Body of pancreas (tissue), 4 donors: ENCODE results near the gene KCTD2. TPM values are rescaled to one million over a fixed set of nuclear protein-coding genes. Genes with fewer than 3 reads are reported as not detected.
"Not testable (repeated sequence)": the region's sequence is repeated elsewhere in the genome, so short reads cannot be mapped to it uniquely, and the experiment has no call there.

Experiments
- ATAC-seq: fragments of 150-250 bp; one replicate; pipeline ENCODE4 v1.9.1; 2016
- DNase-seq, 4 donors: peaks; one replicate each; pipeline ENCODE4 v3.0.0-alpha.2; 2019
- H3K27ac ChIP-seq, 4 donors: fragments of 200-600 bp; sonication (generic); 1 replicate in 3 of 4; 2 replicates in 1 of 4; pipeline versions ENCODE4 v1.5.1 to v1.6.1; 2016 to 2019; ENCODE audit warnings: mild to moderate bottlenecking in 1 of 4, mixed read lengths in 1 of 4, moderate library complexity in 1 of 4
- H3K27me3 ChIP-seq, 2 donors: fragments of 200-600 bp; sonication (generic); one replicate each; pipeline ENCODE4 v1.6.0; 2016; ENCODE audit warnings: mild to moderate bottlenecking in 1 of 2
- H3K36me3 ChIP-seq, 2 donors: fragments of 200-600 bp; sonication (generic); replicated peaks in 1 of 2; 2 replicates each; pipeline ENCODE4 v1.5.1; 2016; ENCODE audit warnings: low read depth in 2 of 2; ENCODE audit not compliant: insufficient read depth in 1 of 2
- H3K4me1 ChIP-seq: fragments of 200-600 bp; sonication (generic); one replicate; pipeline ENCODE4 v1.6.0; 2016
- H3K4me3 ChIP-seq, 2 donors: fragments of 200-600 bp; sonication (generic); 1 replicate in 1 of 2; 2 replicates in 1 of 2; pipeline ENCODE4 v1.5.1; 2016 to 2019
- H3K9me3 ChIP-seq, 3 donors: fragments of 200-600 bp; sonication (generic); 1 replicate in 2 of 3; 2 replicates in 1 of 3; pipeline ENCODE4 v1.5.1; 2016
- POLR2A ChIP-seq, 3 donors: fragments of 450-650 bp; IDR thresholded peaks; one replicate each; pipeline ENCODE4 v1.6.1; 2016; ENCODE audit warnings: antibody characterized with exemption in 3 of 3, mild to moderate bottlenecking in 2 of 3
- WGBS, 2 donors: methylation state at CpG; one replicate each; pipeline ENCODE4 v1.1.5; 2017; 5-methylcytosine and 5-hydroxymethylcytosine counted together
- intact Hi-C: fragments of 100-400 bp; cut with DNase I; formaldehyde crosslinking; loops from one replicate; pipeline ENCODE4 v1.15.1; 2023
- total RNA-seq, 2 donors: library from RNA; depleted of rRNA; stranded (reverse); fragments of >200 nt; gene quantifications; one replicate each; pipeline ENCODE4 v1.1.0, GENCODE V29; 2016
- TF ChIP-seq, protein P1 (sequence below), 7 experiments: fragments of 450-650 bp in 4 of 7; fragments of 200-600 bp in 3 of 7; sonication (generic) in 3 of 7; IDR thresholded peaks; one replicate each; pipeline ENCODE4 v1.5.1; 2016 to 2019; ENCODE audit warnings: antibody characterized with exemption in 7 of 7

Gene KCTD2
- total RNA-seq, 2 donors from 2014 or later = 11.2 to 12.7 TPM

DNA sequence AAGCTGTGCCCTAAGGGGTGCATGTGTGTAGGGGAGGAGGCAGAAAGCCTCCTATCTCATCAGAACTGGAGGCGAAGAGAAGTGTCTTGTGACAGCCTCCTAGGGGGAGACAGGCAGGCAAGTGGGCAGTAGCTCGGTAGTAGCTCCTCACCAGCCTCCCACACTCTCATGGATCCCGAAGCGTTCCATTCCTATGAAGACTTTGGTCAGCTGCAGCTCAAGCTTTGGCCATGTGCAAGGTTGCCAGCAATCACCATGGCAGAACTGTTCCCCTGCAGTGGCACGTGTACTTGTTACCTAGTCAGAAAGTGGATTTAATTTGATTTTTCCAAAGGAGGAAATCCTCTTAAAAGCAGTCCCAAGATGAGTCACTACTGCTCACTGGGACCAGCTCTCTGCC is 27.9 kb upstream of the KCTD2 start:
- no peak overlapping the region for H3K4me3 ChIP-seq
- peaks cover 12 to 20% of the 10 kb centered on the region in 2 donors for H3K36me3 ChIP-seq
- 82 to 90% methylated on average over 5 of the region's 5 CpGs for WGBS, 2 donors
- no peak overlapping the region for H3K27ac ChIP-seq
- no peak for ATAC-seq
- no peaks in the 10 kb centered on the region for H3K9me3 ChIP-seq
- DNase-seq = no peak
- H3K4me1 ChIP-seq = no peaks in the 10 kb centered on the region
- H3K27me3 ChIP-seq = no peaks in the 10 kb centered on the region
- no peak for TF ChIP-seq POLR2A (IDR thresholded peaks at IDR 0.05)
- TF ChIP-seq, protein P1, sequence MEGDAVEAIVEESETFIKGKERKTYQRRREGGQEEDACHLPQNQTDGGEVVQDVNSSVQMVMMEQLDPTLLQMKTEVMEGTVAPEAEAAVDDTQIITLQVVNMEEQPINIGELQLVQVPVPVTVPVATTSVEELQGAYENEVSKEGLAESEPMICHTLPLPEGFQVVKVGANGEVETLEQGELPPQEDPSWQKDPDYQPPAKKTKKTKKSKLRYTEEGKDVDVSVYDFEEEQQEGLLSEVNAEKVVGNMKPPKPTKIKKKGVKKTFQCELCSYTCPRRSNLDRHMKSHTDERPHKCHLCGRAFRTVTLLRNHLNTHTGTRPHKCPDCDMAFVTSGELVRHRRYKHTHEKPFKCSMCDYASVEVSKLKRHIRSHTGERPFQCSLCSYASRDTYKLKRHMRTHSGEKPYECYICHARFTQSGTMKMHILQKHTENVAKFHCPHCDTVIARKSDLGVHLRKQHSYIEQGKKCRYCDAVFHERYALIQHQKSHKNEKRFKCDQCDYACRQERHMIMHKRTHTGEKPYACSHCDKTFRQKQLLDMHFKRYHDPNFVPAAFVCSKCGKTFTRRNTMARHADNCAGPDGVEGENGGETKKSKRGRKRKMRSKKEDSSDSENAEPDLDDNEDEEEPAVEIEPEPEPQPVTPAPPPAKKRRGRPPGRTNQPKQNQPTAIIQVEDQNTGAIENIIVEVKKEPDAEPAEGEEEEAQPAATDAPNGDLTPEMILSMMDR (IDR thresholded peaks at IDR 0.05) = no peak
- intact Hi-C loops = no loop called here

DNA sequence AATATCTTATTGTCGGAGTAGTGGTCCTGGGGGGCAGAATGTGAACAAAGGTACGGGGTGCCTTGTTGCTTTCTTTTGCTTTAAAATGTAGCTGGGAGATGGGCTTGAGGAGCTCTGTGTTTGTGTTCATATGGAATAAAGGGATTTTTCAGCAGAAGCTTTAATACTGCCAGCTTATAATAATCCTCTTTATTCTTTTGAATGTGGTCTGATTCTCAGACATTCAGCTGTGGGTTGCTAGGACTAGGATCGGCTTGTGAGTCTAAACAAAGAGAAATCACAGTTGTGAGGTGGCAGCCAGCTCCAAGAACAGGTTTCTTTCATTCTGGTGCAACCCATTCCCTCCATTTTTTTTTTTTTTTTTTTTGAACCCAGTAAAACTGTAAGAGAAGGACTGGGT is 27.3 kb upstream of the KCTD2 start:
- Histone ChIP-seq H3K4me1 (no peaks in the 10 kb centered on the region), H3K9me3 (no peaks in the 10 kb centered on the region), H3K27ac (no peak overlapping the region), H3K4me3 (no peak overlapping the region), H3K27me3 (no peaks in the 10 kb centered on the region), H3K36me3 (peaks cover 12 to 20% of the 10 kb centered on the region in 2 donors)
- intact Hi-C loops = no loop called here
- DNase-seq (no peak), ATAC-seq (no peak)
- no peak for TF ChIP-seq POLR2A (IDR thresholded peaks at IDR 0.05)
- TF ChIP-seq, protein P1 (IDR thresholded peaks at IDR 0.05) = no peak
- WGBS, 2 donors = 88 to 93% methylated on average over 3 of the region's 3 CpGs

DNA sequence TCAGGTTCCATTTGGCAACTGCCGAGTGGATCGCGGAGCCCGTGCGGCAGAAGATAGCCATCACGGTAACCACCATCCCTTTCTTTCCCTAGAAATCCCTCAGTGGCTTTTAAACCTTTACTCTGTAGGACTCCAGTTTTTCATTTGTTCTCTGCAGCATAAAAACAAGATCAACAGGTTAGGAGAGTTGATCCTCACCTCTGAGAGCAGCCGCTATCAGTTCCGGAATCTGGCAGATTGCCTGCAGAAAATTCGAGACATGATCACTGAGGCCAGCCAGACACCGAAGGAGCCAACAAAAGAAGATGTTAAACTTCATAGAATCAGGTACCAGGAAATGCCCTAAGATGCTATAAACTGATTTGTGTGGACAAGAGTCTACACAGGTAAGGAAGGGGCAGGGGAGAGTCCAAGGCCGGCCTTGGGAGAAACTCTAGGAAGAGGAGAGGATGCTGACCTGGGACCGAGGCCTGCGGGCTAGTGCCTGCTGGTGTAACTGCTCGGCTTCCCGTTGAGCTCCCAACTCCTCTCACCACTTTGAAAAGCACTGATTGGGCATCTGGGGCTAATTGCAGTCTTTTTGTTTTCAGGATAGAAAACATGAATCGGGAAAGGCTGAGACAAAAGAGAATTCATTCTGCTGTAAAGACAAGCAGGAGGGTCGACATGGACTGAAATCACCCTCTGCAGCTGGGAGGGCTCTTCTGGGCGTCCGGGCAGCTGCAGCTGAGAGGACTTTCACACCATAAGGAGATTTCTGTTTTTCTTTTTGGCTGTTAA is 26.5 kb upstream of the KCTD2 start:
- H3K36me3 ChIP-seq = peaks cover 12 to 20% of the 10 kb centered on the region in 2 donors
- WGBS, 2 donors = 81 to 88% methylated on average over 18 to 19 of the region's 19 CpGs
- no peak overlapping the region for H3K4me3 ChIP-seq
- no peak overlapping the region for H3K27ac ChIP-seq
- no peaks in the 10 kb centered on the region for H3K9me3 ChIP-seq
- TF ChIP-seq, protein P1 (IDR thresholded peaks at IDR 0.05) = no peak
- no peak for TF ChIP-seq POLR2A (IDR thresholded peaks at IDR 0.05)
- H3K4me1 ChIP-seq = no peaks in the 10 kb centered on the region
- no peak for ATAC-seq
- H3K27me3 ChIP-seq = no peaks in the 10 kb centered on the region
- no peak for DNase-seq
- intact Hi-C loops = no loop called here

DNA sequence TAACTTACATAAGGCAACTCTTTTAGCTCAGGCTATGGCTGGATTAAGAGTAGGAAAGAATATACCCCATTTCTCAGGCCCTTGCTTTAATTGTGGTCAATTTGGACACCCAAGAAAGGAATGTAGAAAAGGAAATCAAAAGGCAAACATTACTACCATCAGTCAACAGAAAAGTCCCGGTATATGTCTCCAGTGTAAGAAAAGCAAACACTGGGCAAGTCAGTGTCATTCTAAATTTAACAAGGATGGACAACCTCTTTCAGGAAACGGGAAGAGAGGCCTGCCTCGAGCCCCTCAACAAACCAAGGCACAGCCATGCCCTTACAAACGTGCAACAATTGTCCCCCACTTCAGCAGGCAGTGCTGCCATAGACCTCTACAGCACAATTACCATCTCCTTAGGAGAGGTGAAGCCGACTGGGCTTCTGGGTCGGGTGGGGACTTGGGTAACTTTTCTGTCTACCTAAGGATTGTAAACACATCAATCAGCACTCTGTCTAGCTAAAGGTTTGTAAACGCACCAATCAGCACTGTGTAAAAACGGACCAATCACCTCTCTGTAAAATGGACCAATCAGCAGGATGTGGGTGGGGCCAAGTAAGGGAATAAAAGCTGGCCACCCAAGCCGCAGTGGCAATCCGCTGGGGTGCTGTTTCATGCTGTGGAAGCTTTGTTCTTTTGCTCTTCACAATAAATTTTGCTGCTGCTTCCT is 22.2 kb upstream of the KCTD2 start:
- ATAC-seq (no peak), DNase-seq (no peak)
- 72 to 76% methylated on average over 7 to 10 of the region's 10 CpGs for WGBS, 2 donors
- intact Hi-C loops = no loop called here
- peaks cover 12 to 18% of the 10 kb centered on the region in 2 donors for H3K36me3 ChIP-seq
- no peaks in the 10 kb centered on the region for H3K9me3 ChIP-seq
- no peak overlapping the region for H3K4me3 ChIP-seq
- no peaks in the 10 kb centered on the region for H3K4me1 ChIP-seq
- no peaks in the 10 kb centered on the region for H3K27me3 ChIP-seq
- no peak overlapping the region for H3K27ac ChIP-seq
- no peak for TF ChIP-seq POLR2A (IDR thresholded peaks at IDR 0.05)
- TF ChIP-seq, protein P1 (IDR thresholded peaks at IDR 0.05) = no peak

DNA sequence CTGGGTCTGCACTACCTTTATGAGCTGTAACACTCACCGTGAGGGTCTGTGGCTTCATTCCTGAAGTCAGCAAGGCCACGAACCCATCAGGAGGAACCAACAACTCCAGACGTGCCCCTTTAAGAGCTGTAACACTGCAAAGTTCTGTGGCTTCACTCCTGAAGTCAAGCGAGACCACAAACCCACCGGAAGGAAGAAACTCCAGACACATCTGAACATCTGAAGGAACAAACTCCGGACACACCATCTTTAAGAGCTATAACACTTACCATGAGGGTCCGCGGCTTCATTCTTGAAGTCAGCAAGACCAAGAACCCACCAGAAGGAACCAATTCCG is 21.7 kb upstream of the KCTD2 start:
- H3K27ac ChIP-seq, H3K4me3 ChIP-seq, H3K4me1 ChIP-seq, intact Hi-C loops, DNase-seq, H3K27me3 ChIP-seq, ATAC-seq, H3K9me3 ChIP-seq: not testable (repeated sequence)
- H3K36me3 ChIP-seq = peaks cover 12 to 18% of the 10 kb centered on the region in 2 donors
- 78 to 98% methylated on average over 5 to 9 of the region's 9 CpGs for WGBS, 2 donors

DNA sequence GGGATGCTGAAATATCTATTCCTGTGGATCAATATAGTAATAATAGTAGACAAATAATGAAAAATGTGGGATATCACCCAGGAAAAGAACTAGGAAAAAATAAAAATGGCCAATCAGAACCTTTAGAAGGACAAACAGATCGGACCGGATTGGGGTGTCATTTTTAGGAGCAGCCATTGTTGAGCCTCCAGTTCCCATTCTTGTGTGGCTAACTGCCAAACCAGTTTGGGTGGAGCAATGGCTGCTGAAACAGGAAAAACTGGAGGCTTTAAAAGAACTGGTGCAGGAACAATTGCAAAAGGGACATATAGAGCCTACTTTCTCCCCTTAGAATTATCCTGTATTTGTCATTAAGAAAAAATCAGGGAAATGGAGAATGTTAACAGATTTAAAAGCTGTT is 20.4 kb upstream of the KCTD2 start:
- peak in 1 of 4 donors; percentile 28 for DNase-seq
- H3K4me1 ChIP-seq, H3K9me3 ChIP-seq, intact Hi-C loops, H3K4me3 ChIP-seq, H3K27me3 ChIP-seq, H3K36me3 ChIP-seq, ATAC-seq, H3K27ac ChIP-seq: not testable (repeated sequence)
- WGBS, 2 donors = 71 to 86% methylated on average over 2 of the region's 2 CpGs
